HG02588 (cell line): ENCODE measurements around the gene FOXQ1.

ENCODE experiments used
- ATAC-seq: cut with Tn5 transposase; IDR thresholded peaks from one replicate; pipeline ENCODE4 v1.9.1; 2021; ENCODE audit warnings: mild to moderate bottlenecking, moderate library complexity; ENCODE audit not compliant: unreplicated experiment

Gene FOXQ1

GRCh38 chr6:1311400-1312202, at the start of gene FOXQ1:
Gene FOXQ1 (plus strand): TSS chr6:1312098. CDS start chr6:1312705, 607 bp downstream.
- no peak for ATAC-seq

- no peak for ATAC-seq
Measured at GRCh38 chr6:1262704-1263038, 49.2 kb upstream of the FOXQ1 start.

- ATAC-seq: no peak
Measured at GRCh38 chr6:1263039-1263849, 48.7 kb upstream of the FOXQ1 start.

GRCh38 chr6:1263850-1264377, 48.0 kb upstream of the FOXQ1 start:
- no peak for ATAC-seq

- ATAC-seq: no peak
Measured at GRCh38 chr6:1264619-1265445, 47.1 kb upstream of the FOXQ1 start.

GRCh38 chr6:1266686-1267056, 45.2 kb upstream of the FOXQ1 start:
- no peak for ATAC-seq

GRCh38 chr6:1267057-1267732, 44.7 kb upstream of the FOXQ1 start:
- ATAC-seq: no peak

- no peak for ATAC-seq
Measured at GRCh38 chr6:1267790-1268762, 43.8 kb upstream of the FOXQ1 start.

GRCh38 chr6:1271071-1271763, 40.7 kb upstream of the FOXQ1 start:
- ATAC-seq: no peak

- no peak for ATAC-seq
Measured at GRCh38 chr6:1278061-1278720, 33.7 kb upstream of the FOXQ1 start.

GRCh38 chr6:1279065-1279464, 32.8 kb upstream of the FOXQ1 start:
- no peak for ATAC-seq

- ATAC-seq: no peak
Measured at GRCh38 chr6:1280666-1281300, 31.1 kb upstream of the FOXQ1 start.

- ATAC-seq: no peak
Measured at GRCh38 chr6:1281746-1282145, 30.2 kb upstream of the FOXQ1 start.

- ATAC-seq: no peak
Measured at GRCh38 chr6:1283501-1283900, 28.4 kb upstream of the FOXQ1 start.

GRCh38 chr6:1285556-1285955, 26.3 kb upstream of the FOXQ1 start:
- no peak for ATAC-seq

GRCh38 chr6:1285956-1286355, 25.9 kb upstream of the FOXQ1 start:
- ATAC-seq: no peak

- ATAC-seq: no peak
Measured at GRCh38 chr6:1287103-1287591, 24.8 kb upstream of the FOXQ1 start.

- ATAC-seq: no peak
Measured at GRCh38 chr6:1290086-1290485, 21.8 kb upstream of the FOXQ1 start.
